Hepatocyte (in vitro differentiated cells): ENCODE measurements around the gene CCM2. TPM values are rescaled to one million over a fixed set of nuclear protein-coding genes. Genes with fewer than 3 reads are reported as not detected.
"Not testable (repeated sequence)": the region's sequence is repeated elsewhere in the genome, so short reads cannot be mapped to it uniquely, and the experiment has no call there.

Experiments used
- DNase-seq: peaks from one replicate; pipeline ENCODE4 v3.0.0-alpha.2; 2016; ENCODE audit warnings: low spot score
- H2AFZ ChIP-seq: fragments of 200-600 bp; sonication (generic); 2 replicates; pipeline ENCODE4 v1.6.0; 2016; ENCODE audit warnings: antibody characterized with exemption, mild to moderate bottlenecking
- H3K27ac ChIP-seq: fragments of 200-600 bp; sonication (generic); 2 replicates; pipeline ENCODE4 v1.5.1; 2016; ENCODE audit warnings: mild to moderate bottlenecking
- H3K27me3 ChIP-seq: fragments of 200-600 bp; sonication (generic); 2 replicates; pipeline ENCODE4 v1.6.1; 2016
- H3K36me3 ChIP-seq: fragments of 200-600 bp; sonication (generic); replicated peaks from 2 replicates; pipeline ENCODE4 v1.5.1; 2016; ENCODE audit warnings: low read depth; ENCODE audit not compliant: insufficient read depth
- H3K4me1 ChIP-seq: fragments of 200-600 bp; sonication (generic); 2 replicates; pipeline ENCODE4 v1.5.1; 2016; ENCODE audit warnings: mild to moderate bottlenecking, moderate library complexity; ENCODE audit not compliant: insufficient read depth
- H3K4me2 ChIP-seq: fragments of 200-600 bp; sonication (generic); 2 replicates; pipeline ENCODE4 v1.6.0; 2016
- H3K4me3 ChIP-seq: fragments of 200-600 bp; sonication (generic); 2 replicates; pipeline ENCODE4 v1.5.1; 2016; ENCODE audit warnings: mild to moderate bottlenecking
- H3K79me2 ChIP-seq: fragments of 200-600 bp; sonication (generic); 2 replicates; pipeline ENCODE4 v1.6.0; 2017; ENCODE audit warnings: mild to moderate bottlenecking
- H3K9me2 ChIP-seq: fragments of 200-600 bp; sonication (generic); replicated peaks from 2 replicates; pipeline ENCODE4 v1.6.0; 2017; ENCODE audit warnings: mild to moderate bottlenecking; ENCODE audit not compliant: insufficient read depth
- H3K9me3 ChIP-seq: fragments of 200-600 bp; sonication (generic); 2 replicates; pipeline ENCODE4 v1.5.1; 2016; ENCODE audit warnings: low read depth, mild to moderate bottlenecking
- H4K20me1 ChIP-seq: fragments of 200-600 bp; sonication (generic); 2 replicates; pipeline ENCODE4 v1.6.0; 2016; ENCODE audit warnings: mild to moderate bottlenecking; ENCODE audit not compliant: insufficient read depth, poor library complexity, severe bottlenecking
- EZH2 ChIP-seq: fragments of 200-600 bp; sonication (generic); IDR thresholded peaks from 2 replicates; pipeline ENCODE4 v1.6.1; 2016; ENCODE audit warnings: antibody characterized with exemption, mild to moderate bottlenecking, borderline replicate concordance
- EZH2phosphoT487 ChIP-seq: fragments of 200-600 bp; sonication (generic); IDR thresholded peaks from one replicate; pipeline ENCODE4 v1.6.1; 2018; ENCODE audit warnings: antibody characterized with exemption, mild to moderate bottlenecking, low read depth, moderate library complexity; ENCODE audit not compliant: unreplicated experiment, severe bottlenecking
- WGBS: methylation state at CpG from one replicate; pipeline ENCODE4 v1.1.6; 2016; ENCODE audit warnings: low lambda C conversion rate; ENCODE audit errors: missing lambda C conversion rate; 5-methylcytosine and 5-hydroxymethylcytosine counted together
- polyA plus RNA-seq: library from polyadenylated mRNA; unstranded; fragments of >200 nt; fragmentation: Nextera tagmentation; extraction: Ambion mirVana; gene quantifications from 2 replicates; pipeline ENCODE4 v1.2.1, GENCODE V29; 2016
- total RNA-seq: library from RNA; depleted of rRNA; stranded (reverse); fragments of >200 nt; gene quantifications from 2 replicates; pipeline ENCODE4 v1.2.3, GENCODE V29; 2014
- TF ChIP-seq, protein P1 (sequence below): fragments of 200-600 bp; sonication (generic); IDR thresholded peaks from 2 replicates; pipeline ENCODE4 v1.5.1; 2016; ENCODE audit warnings: antibody characterized with exemption, mild to moderate bottlenecking; ENCODE audit not compliant: poor library complexity

Gene CCM2
- total and polyA plus RNA-seq, 2 experiments from 2014 or later = 32.2 to 57.1 TPM

DNA sequence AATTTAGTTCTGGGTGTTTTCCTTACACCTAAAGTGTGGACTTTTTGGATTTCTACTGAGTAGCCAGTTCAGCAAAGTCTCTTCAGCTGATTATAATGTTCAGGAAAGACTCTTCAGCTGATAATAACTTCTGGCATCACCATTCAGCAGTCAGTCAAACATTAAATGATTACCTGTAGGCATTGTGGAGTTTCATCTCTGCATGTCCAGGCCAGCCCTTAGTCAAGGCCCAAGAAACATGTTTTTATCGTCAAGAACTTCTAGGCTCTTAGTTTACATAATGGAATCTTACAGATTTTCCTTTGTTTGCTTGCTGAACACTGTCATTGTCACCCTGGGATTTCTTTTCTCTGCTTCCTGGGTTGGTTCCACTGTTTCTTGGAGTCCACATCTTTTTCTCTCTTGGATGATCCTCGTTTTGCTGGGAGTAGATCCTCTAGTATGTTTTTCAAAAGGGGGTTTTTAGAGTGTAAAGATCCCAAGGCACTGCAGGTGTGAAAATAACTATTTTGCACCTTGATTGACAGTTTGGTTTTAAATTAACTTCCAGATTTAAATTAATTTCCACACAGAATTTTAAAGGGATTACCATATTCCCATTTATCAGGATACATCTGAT lies 24.2 kb downstream of the CCM2 start:
- Histone ChIP-seq H3K4me3 (no peak overlapping the region), H2AFZ (no peak overlapping the region), H3K4me2 (no peak overlapping the region), H3K27me3 (no peaks in the 10 kb centered on the region), H3K9me3 (no peaks in the 10 kb centered on the region), H4K20me1 (peaks cover 4% of the 10 kb centered on the region), H3K9me2 (no peaks in the 10 kb centered on the region), H3K4me1 (no peaks in the 10 kb centered on the region), H3K79me2 (peaks cover 67% of the 10 kb centered on the region), H3K36me3 (no peaks in the 10 kb centered on the region), H3K27ac (no peak overlapping the region)
- DNase-seq = no peak
- TF ChIP-seq EZH2phosphoT487 = no peak
- TF ChIP-seq, protein P1, sequence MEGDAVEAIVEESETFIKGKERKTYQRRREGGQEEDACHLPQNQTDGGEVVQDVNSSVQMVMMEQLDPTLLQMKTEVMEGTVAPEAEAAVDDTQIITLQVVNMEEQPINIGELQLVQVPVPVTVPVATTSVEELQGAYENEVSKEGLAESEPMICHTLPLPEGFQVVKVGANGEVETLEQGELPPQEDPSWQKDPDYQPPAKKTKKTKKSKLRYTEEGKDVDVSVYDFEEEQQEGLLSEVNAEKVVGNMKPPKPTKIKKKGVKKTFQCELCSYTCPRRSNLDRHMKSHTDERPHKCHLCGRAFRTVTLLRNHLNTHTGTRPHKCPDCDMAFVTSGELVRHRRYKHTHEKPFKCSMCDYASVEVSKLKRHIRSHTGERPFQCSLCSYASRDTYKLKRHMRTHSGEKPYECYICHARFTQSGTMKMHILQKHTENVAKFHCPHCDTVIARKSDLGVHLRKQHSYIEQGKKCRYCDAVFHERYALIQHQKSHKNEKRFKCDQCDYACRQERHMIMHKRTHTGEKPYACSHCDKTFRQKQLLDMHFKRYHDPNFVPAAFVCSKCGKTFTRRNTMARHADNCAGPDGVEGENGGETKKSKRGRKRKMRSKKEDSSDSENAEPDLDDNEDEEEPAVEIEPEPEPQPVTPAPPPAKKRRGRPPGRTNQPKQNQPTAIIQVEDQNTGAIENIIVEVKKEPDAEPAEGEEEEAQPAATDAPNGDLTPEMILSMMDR = no peak
- 80% methylated on average over 2 of the region's 2 CpGs for WGBS

DNA sequence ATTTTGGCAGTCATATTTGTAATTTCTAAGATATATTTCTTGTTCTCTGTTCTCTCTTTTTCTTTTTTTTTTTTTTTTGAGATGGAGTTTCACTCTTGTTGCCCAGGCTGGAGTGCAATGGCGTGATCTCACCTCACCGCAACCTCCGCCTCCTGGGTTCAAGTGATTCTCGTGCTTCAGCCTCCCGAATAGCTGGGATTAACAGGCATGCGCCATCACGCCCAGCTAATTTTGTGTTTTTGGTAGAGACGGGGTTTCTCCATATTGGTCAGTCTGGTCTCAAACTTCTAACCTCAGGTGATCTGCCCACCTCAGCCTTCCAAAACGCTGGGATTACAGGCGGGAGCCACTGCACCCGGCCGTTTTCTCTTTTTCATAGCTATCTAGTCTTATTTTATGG lies 25.5 kb downstream of the CCM2 start:
- not testable (repeated sequence) for H3K4me1 ChIP-seq, H3K4me3 ChIP-seq, H3K27ac ChIP-seq, H3K27me3 ChIP-seq, H3K9me2 ChIP-seq, H4K20me1 ChIP-seq, H3K36me3 ChIP-seq, H2AFZ ChIP-seq, H3K4me2 ChIP-seq, H3K9me3 ChIP-seq, DNase-seq
- peaks cover 76% of the 10 kb centered on the region for H3K79me2 ChIP-seq
- 99% methylated on average over 12 of the region's 12 CpGs for WGBS

DNA sequence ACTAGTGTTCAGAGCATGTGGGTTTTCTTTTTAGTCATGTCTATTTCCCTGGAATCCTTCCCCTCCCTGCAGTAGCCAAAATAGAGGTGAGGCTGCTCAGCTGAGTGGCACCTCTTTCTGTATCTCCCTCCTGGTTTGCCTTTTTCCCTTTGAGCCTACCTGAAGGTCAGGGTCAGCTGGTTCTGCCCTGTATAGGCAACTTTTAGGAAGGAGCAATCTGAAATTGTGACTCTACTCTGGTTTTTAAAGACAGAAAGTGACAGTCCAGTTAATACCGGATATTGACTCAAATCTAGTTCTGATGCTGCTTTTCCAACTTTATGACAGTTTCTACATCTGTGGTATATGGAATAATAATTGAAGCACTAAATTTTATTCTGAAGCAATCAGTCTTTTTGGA lies 26.0 kb downstream of the CCM2 start:
- Histone ChIP-seq H3K4me1 (no peaks in the 10 kb centered on the region), H3K4me3 (no peak overlapping the region), H3K27ac (no peak overlapping the region), H2AFZ (no peak overlapping the region), H3K9me3 (no peaks in the 10 kb centered on the region), H3K36me3 (no peaks in the 10 kb centered on the region), H3K27me3 (no peaks in the 10 kb centered on the region), H3K4me2 (no peak overlapping the region), H3K9me2 (no peaks in the 10 kb centered on the region), H3K79me2 (peaks cover 80% of the 10 kb centered on the region), H4K20me1 (peaks cover 4% of the 10 kb centered on the region)
- DNase-seq = no peak
- TF ChIP-seq EZH2phosphoT487 = no peak
- TF ChIP-seq EZH2 = no peak
- TF ChIP-seq, protein P1 = no peak
- 93% methylated on average over 1 of the region's 1 CpG for WGBS

DNA sequence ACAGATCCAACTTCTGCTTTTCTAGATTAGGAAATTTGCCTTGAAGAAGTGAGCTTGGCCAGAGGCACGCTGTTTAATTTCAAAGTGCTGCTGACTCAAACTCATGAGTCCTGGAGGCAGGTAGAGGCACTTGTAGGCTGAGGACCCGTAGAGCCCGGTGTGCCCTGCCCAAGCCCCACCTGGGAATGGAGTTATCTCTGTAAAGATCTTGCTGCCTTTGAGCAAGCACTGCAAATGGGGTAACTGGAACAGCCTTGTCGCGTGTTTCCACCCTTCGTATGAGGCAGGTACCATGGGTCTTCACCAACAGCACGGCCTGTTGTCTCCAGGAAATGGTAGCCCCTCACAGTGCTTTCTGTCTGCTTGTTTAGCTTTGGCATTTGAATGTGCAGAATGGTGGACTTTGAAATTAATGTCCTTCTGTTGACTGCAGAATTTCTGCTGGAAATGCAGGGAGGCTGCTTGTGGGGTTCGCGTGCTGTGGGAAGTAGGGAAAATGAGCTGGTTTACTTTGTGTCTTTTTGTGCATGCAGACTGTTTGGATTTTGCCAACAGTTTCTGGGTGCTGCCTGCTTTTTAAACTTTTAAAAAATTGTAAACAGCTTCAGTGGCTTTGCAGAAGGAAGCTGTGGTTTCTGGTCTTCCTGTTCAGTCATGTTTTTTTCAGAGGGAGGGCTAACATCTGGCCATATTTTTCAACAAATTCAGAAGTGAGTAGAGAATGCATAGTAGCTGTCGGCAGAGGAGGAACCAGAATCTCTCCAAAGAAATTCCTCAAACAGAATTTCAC lies 27.2 kb downstream of the CCM2 start:
- H2AFZ ChIP-seq = no peak overlapping the region
- 92% methylated on average over 10 of the region's 10 CpGs for WGBS
- DNase-seq = no peak
- H3K9me2 ChIP-seq = no peaks in the 10 kb centered on the region
- no peaks in the 10 kb centered on the region for H3K4me1 ChIP-seq
- H3K36me3 ChIP-seq = no peaks in the 10 kb centered on the region
- H3K27me3 ChIP-seq = no peaks in the 10 kb centered on the region
- H3K79me2 ChIP-seq = peaks cover 79% of the 10 kb centered on the region
- no peak overlapping the region for H3K4me2 ChIP-seq
- H3K4me3 ChIP-seq = no peak overlapping the region
- H3K9me3 ChIP-seq = no peaks in the 10 kb centered on the region
- no peak overlapping the region for H3K27ac ChIP-seq
- peaks cover 4% of the 10 kb centered on the region for H4K20me1 ChIP-seq
- TF ChIP-seq EZH2phosphoT487 (no peak), EZH2 (no peak)
- TF ChIP-seq, protein P1 = no peak
